Stomach (tissue), 9 donors: ENCODE measurements around the gene GABRR3. TPM values are rescaled to one million over a fixed set of nuclear protein-coding genes. Genes with fewer than 3 reads are reported as not detected.

Experiments used
- DNase-seq, 2 donors: peaks; one replicate each; pipeline versions ENCODE4 v3.0.0 to v3.0.0-alpha.2; 2013 to 2019
- H3K27ac ChIP-seq, 5 donors: fragments of 200-600 bp in 4 of 5; sonication (generic) in 4 of 5; one replicate each; pipeline ENCODE4 v1.5.1; 2013 to 2019; ENCODE audit warnings: mild to moderate bottlenecking in 1 of 5, moderate library complexity in 1 of 5
- H3K27me3 ChIP-seq, 3 donors: fragments of 200-600 bp; sonication (generic); one replicate each; pipeline ENCODE4 v1.5.1; 2017 to 2019; ENCODE audit warnings: mixed run types in 1 of 3
- H3K36me3 ChIP-seq, 4 donors: fragments of 200-600 bp; sonication (generic); 1 replicate in 3 of 4; 2 replicates in 1 of 4; pipeline ENCODE4 v1.5.1; 2016 to 2019
- H3K4me1 ChIP-seq, 4 donors: fragments of 200-600 bp; sonication (generic); one replicate each; pipeline ENCODE4 v1.5.1; 2016 to 2019
- H3K4me3 ChIP-seq, 4 donors: fragments of 200-600 bp; sonication (generic) in 3 of 4; one replicate each; pipeline ENCODE4 v1.5.1; 2016 to 2019; ENCODE audit warnings: mild to moderate bottlenecking in 1 of 4
- H3K9me3 ChIP-seq, 4 donors: fragments of 200-600 bp; sonication (generic); one replicate each; pipeline ENCODE4 v1.5.1; 2016 to 2019
- EP300 ChIP-seq: sonication (generic); formaldehyde crosslinking; IDR thresholded peaks from one replicate; pipeline ENCODE4 v1.6.1; 2017; ENCODE audit warnings: antibody characterized with exemption
- POLR2A ChIP-seq, 4 donors: fragments of 450-650 bp; IDR thresholded peaks; one replicate each; pipeline ENCODE4 v1.6.1; 2016; ENCODE audit warnings: antibody characterized with exemption in 4 of 4, control low read depth in 2 of 4, mild to moderate bottlenecking in 1 of 4, moderate library complexity in 1 of 4
- POLR2AphosphoS5 ChIP-seq, 3 donors: sonication (generic); formaldehyde crosslinking; IDR thresholded peaks; one replicate each; pipeline ENCODE4 v1.6.1; 2016; ENCODE audit warnings: antibody characterized with exemption in 3 of 3
- WGBS, 5 donors: extraction: QIAGEN DNeasy Blood & Tissue Kit in 3 of 5; methylation state at CpG; one replicate each; pipeline versions ENCODE4 v1.1.5 to v1.1.7; 2013 to 2018; 5-methylcytosine and 5-hydroxymethylcytosine counted together
- intact Hi-C: fragments of 100-400 bp; cut with DNase I; formaldehyde crosslinking; loops from one replicate; pipeline ENCODE4 v1.15.1; 2023; ENCODE audit warnings: low total_unique reads
- polyA plus RNA-seq, 3 donors: library from polyadenylated mRNA; stranded (reverse); fragments of 200-250 nt; gene quantifications; one replicate each; pipeline ENCODE4 v1.2.3, GENCODE V29; 2013
- total RNA-seq, 5 donors: library from RNA; depleted of rRNA; stranded (reverse); fragments of >200 nt; gene quantifications; one replicate each; pipeline versions ENCODE4 v1.1.0 to v1.2.3, GENCODE V29; 2014 to 2016
- TF ChIP-seq, protein P1 (sequence below), 7 experiments: fragments of 450-650 bp in 4 of 7; fragments of 200-600 bp in 3 of 7; sonication (generic) in 3 of 7; IDR thresholded peaks; one replicate each; pipeline ENCODE4 v1.5.1; 2016 to 2019; ENCODE audit warnings: antibody characterized with exemption in 7 of 7, control low read depth in 2 of 7, mild to moderate bottlenecking in 1 of 7
- donor health status: healthy with polysubstance abuse.
- donor health status: Bipolar disorder and iron deficiency.
- donor health status: healthy.

Gene GABRR3
- total and polyA plus RNA-seq, 8 donors: not detected

GRCh38 chr3:98038286-98038685, 3.2 kb upstream of the GABRR3 start:
- peaks cover 0 to 7% (median 6%) of the 10 kb centered on the region in 4 donors for H3K4me1 ChIP-seq
- no peak overlapping the region for H3K27ac ChIP-seq
- no peak for DNase-seq
- H3K27me3 ChIP-seq: peaks cover 0 to 27% (median 0%) of the 10 kb centered on the region in 3 donors
- 41 to 63% (median 51%) methylated on average over 3 of the region's 3 CpGs for WGBS, 5 donors
- no peak overlapping the region for H3K4me3 ChIP-seq
- TF ChIP-seq EP300: no peak
- no peak for TF ChIP-seq POLR2AphosphoS5 (IDR thresholded peaks at IDR 0.05)
- TF ChIP-seq POLR2A (IDR thresholded peaks at IDR 0.05): no peak
- TF ChIP-seq, protein P1, sequence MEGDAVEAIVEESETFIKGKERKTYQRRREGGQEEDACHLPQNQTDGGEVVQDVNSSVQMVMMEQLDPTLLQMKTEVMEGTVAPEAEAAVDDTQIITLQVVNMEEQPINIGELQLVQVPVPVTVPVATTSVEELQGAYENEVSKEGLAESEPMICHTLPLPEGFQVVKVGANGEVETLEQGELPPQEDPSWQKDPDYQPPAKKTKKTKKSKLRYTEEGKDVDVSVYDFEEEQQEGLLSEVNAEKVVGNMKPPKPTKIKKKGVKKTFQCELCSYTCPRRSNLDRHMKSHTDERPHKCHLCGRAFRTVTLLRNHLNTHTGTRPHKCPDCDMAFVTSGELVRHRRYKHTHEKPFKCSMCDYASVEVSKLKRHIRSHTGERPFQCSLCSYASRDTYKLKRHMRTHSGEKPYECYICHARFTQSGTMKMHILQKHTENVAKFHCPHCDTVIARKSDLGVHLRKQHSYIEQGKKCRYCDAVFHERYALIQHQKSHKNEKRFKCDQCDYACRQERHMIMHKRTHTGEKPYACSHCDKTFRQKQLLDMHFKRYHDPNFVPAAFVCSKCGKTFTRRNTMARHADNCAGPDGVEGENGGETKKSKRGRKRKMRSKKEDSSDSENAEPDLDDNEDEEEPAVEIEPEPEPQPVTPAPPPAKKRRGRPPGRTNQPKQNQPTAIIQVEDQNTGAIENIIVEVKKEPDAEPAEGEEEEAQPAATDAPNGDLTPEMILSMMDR (IDR thresholded peaks at IDR 0.05): no peak
- no peaks in the 10 kb centered on the region for H3K36me3 ChIP-seq
- intact Hi-C loops: loop anchor here (5.0 kb wide), 1 partner anchor 289 kb away; no protein-coding TSS in a partner anchor
- peaks cover 0 to 6% (median 0%) of the 10 kb centered on the region in 4 donors for H3K9me3 ChIP-seq

DNA sequence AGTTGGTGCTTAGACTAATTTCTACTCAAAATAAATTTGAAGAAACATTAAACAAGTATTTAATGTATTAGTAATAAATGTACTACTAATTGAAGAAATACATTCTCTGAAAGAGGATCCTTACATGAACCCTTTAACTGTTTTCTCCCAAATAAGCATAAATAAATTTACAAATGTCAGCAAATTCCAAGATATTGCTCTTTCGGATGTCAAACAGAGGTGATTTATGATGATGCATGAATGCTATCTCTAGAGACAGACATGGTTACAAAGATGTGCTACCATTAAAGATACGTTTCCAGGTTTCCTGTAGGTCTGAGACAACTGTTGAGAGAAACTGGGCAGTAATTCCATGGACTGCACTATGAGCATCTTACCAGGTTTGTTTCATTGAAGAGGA, 629 bp downstream of the GABRR3 start:
- peaks cover 0 to 6% (median 5%) of the 10 kb centered on the region in 4 donors for H3K4me1 ChIP-seq
- H3K36me3 ChIP-seq: no peaks in the 10 kb centered on the region
- no peaks in the 10 kb centered on the region for H3K9me3 ChIP-seq
- no peak overlapping the region for H3K27ac ChIP-seq
- H3K4me3 ChIP-seq: no peak overlapping the region
- H3K27me3 ChIP-seq: peaks cover 0 to 27% (median 0%) of the 10 kb centered on the region in 3 donors
- no peak for DNase-seq
- intact Hi-C loops: no loop called here
- no peak for TF ChIP-seq EP300
- 54 to 67% (median 63%) methylated on average over 2 of the region's 2 CpGs for WGBS, 5 donors

DNA sequence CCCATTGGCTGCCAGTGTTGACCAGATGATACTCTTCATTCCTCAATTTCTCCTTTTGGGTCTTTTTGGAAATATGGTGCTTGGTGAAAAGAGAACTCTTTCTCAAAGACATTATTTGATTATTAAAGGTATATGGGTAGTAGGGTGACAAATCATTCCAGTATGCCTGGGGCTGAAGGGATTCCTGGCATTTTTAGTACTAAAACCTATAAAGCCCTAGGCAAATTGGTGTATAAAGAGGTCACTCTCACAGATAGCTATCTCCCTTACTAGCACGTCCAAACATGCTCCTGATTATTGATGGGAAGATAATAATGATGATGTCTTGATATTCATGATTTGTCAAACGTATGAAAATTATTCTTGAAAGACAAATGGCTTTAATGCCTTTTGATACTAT, 1.1 kb downstream of the GABRR3 start:
- H3K9me3 ChIP-seq: no peaks in the 10 kb centered on the region
- intact Hi-C loops: no loop called here

DNA sequence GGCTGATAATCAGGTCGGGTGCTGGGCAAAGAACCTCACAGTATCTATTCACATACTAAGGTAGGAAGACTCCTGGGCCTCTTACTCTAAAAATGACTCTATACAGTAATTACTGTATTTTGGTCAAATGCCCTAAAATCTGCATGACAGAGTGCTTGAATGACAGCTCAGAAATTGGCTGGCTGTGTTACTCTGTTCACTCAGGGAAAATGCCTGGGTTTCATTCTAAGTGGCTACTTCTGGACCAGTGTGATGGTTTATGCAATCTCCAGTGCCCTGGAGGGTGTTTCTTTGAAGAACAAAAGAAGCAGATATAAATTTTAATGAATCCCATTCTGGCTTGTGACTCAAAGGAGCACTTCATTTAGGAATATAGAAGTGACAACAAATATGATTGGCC, 2.2 kb downstream of the GABRR3 start:
- intact Hi-C loops: no loop called here
- WGBS, 5 donors: 29 to 50% (median 38%) methylated on average over 1 of the region's 1 CpG
- H3K9me3 ChIP-seq: no peaks in the 10 kb centered on the region

More for the DNA sequence above, 1.1 kb downstream of the GABRR3 start:
- Histone ChIP-seq H3K27me3 (peaks cover 0 to 27% (median 0%) of the 10 kb centered on the region in 3 donors), H3K36me3 (no peaks in the 10 kb centered on the region), H3K4me1 (peaks cover 0 to 2% (median under 1%) of the 10 kb centered on the region in 4 donors), H3K4me3 (no peak overlapping the region), H3K27ac (no peak overlapping the region)
- TF ChIP-seq EP300 (no peak), POLR2A (IDR thresholded peaks at IDR 0.05) (no peak), POLR2AphosphoS5 (IDR thresholded peaks at IDR 0.05) (no peak)
- TF ChIP-seq, protein P1 (IDR thresholded peaks at IDR 0.05): no peak
- WGBS, 5 donors: 55 to 66% (median 59%) methylated on average over 2 of the region's 2 CpGs
- no peak for DNase-seq

GRCh38 chr3:98032265-98032664, 2.9 kb downstream of the GABRR3 start:
- TF ChIP-seq POLR2A (IDR thresholded peaks at IDR 0.05): no peak
- TF ChIP-seq EP300: no peak
- TF ChIP-seq POLR2AphosphoS5 (IDR thresholded peaks at IDR 0.05): no peak
- TF ChIP-seq, protein P1 (IDR thresholded peaks at IDR 0.05): no peak
- no peak overlapping the region for H3K4me3 ChIP-seq
- H3K4me1 ChIP-seq: no peaks in the 10 kb centered on the region
- intact Hi-C loops: no loop called here
- H3K27me3 ChIP-seq: peaks cover 0 to 19% (median 0%) of the 10 kb centered on the region in 3 donors
- H3K27ac ChIP-seq: no peak overlapping the region
- WGBS, 5 donors: 21 to 39% (median 32%) methylated on average over 1 of the region's 1 CpG
- H3K36me3 ChIP-seq: no peaks in the 10 kb centered on the region
- H3K9me3 ChIP-seq: no peaks in the 10 kb centered on the region
- no peak for DNase-seq

More for the DNA sequence above, 2.2 kb downstream of the GABRR3 start:
- Histone ChIP-seq H3K27ac (no peak overlapping the region), H3K27me3 (peaks cover 0 to 23% (median 0%) of the 10 kb centered on the region in 3 donors), H3K4me3 (no peak overlapping the region), H3K36me3 (no peaks in the 10 kb centered on the region), H3K4me1 (no peaks in the 10 kb centered on the region)
- no peak for DNase-seq
- TF ChIP-seq EP300: no peak
- TF ChIP-seq POLR2AphosphoS5 (IDR thresholded peaks at IDR 0.05): no peak
- TF ChIP-seq POLR2A (IDR thresholded peaks at IDR 0.05): no peak
- TF ChIP-seq, protein P1 (IDR thresholded peaks at IDR 0.05): no peak
